ENCODE measurements around the gene TMEM164.

- TF ChIP-seq CTCF (IDR thresholded peaks at IDR 0.05; ENCODE audit: insufficient read depth, low read depth, low read length) = no peak
- TF ChIP-seq EZH2 (IDR thresholded peaks at IDR 0.05; ENCODE audit: insufficient read depth, low read length) = no peak
Measured at GRCh38 chrX:110086162-110086915, 83.4 kb downstream of the TMEM164 start.
